GM19397 (cell line): ENCODE measurements around the gene BPGM.

Experiments
- ATAC-seq: cut with Tn5 transposase; IDR thresholded peaks from one replicate; pipeline ENCODE4 v1.9.1; 2021; ENCODE audit warnings: mild to moderate bottlenecking, moderate library complexity; ENCODE audit not compliant: unreplicated experiment

The BPGM gene

GRCh38 chr7:134714470-134715205 lies 68.0 kb downstream of the BPGM start:
- ATAC-seq = no peak

GRCh38 chr7:134718211-134718875 lies 71.7 kb downstream of the BPGM start:
- no peak for ATAC-seq

GRCh38 chr7:134720091-134720935 lies 73.7 kb downstream of the BPGM start:
- no peak for ATAC-seq

- ATAC-seq = no peak
These were observed 74.5 kb downstream of the BPGM start for GRCh38 chr7:134721171-134721570.

GRCh38 chr7:134722786-134723322 lies 76.2 kb downstream of the BPGM start:
- ATAC-seq = no peak

- ATAC-seq = no peak
These were observed 77.2 kb downstream of the BPGM start for GRCh38 chr7:134723892-134724291.

- ATAC-seq = no peak
These were observed 78.0 kb downstream of the BPGM start for GRCh38 chr7:134724606-134725005.

GRCh38 chr7:134726581-134726980 lies 79.9 kb downstream of the BPGM start:
- no peak for ATAC-seq

- no peak for ATAC-seq
These were observed 81.1 kb downstream of the BPGM start for GRCh38 chr7:134727711-134728110.
